Measurements from ENCODE around the gene ZNF559.

The ZNF559 gene

GRCh38 chr19:9354651-9355050 lies 30.7 kb downstream of the ZNF559 start:
- no peak for DNase-seq

GRCh38 chr19:9362905-9363304 lies 38.9 kb downstream of the ZNF559 start, which contains the start of gene ZNF177:
TSS of gene ZNF177 (plus strand) at chr19:9363013. CDS start at chr19:9378312, 15,299 bp downstream.
- DNase-seq, result no peak

GRCh38 chr19:9370738-9371619 lies 47.0 kb downstream of the ZNF559 start:
- DNase-seq, result no peak

GRCh38 chr19:9381361-9381785 lies 57.4 kb downstream of the ZNF559 start:
- DNase-seq, result no peak
